ENCODE results near the gene ACOXL. TPM values are rescaled to one million over a fixed set of nuclear protein-coding genes. Genes with fewer than 3 reads are reported as not detected.

ACOXL gene
- total and polyA plus RNA-seq, 9 of the 15 experiments (the other 6 are each of a cell fraction or from before 2014, with no cell fraction given): 0.31 to 0.56 TPM; not detected in 7

- no peaks in the 10 kb centered on the region for H3K4me1 ChIP-seq (replicated peaks in 1 of 2; ENCODE audit: control insufficient read depth in 2 of 2, insufficient read depth in 2 of 2, low read length in 2 of 2)
- ChIA-PET CTCF (ENCODE audit: low intra/inter-chr PET ratio) (no interaction called here), POLR2A (no interaction called here)
- BruUV-seq (replicated peaks): no TSS peak
- no peak overlapping the region for H3K27ac ChIP-seq (ENCODE audit: extremely low read depth, low read depth, low read length)
- in situ Hi-C loops (cut with MboI): no loop called here
- H4K20me1 ChIP-seq (replicated peaks; ENCODE audit: control insufficient read depth, insufficient read depth, low read length): no peaks in the 10 kb centered on the region
- H2AFZ ChIP-seq (ENCODE audit: low read depth, low read length): no peak overlapping the region
- ATAC-seq (no peak), DNase-seq (ENCODE audit: extremely low read depth in 1 of 4, low spot score in 3 of 4) (no peak), FAIRE-seq (no peak)
- no peak overlapping the region for H3K4me2 ChIP-seq (ENCODE audit: insufficient read depth, low read length)
- no peaks in the 10 kb centered on the region for H3K79me2 ChIP-seq (ENCODE audit: control insufficient read depth, insufficient read depth, low read length)
- H3K9me1 ChIP-seq (ENCODE audit: control insufficient read depth, insufficient read depth, low read length): no peaks in the 10 kb centered on the region
- no peaks in the 10 kb centered on the region for H3K9me3 ChIP-seq (replicated peaks; ENCODE audit: control insufficient read depth, insufficient read depth, low read depth, low read length)
- H3K4me3 ChIP-seq: no peak overlapping the region
- TF ChIP-seq ZC3H8 (IDR thresholded peaks at IDR 0.05): no peak
- 6% methylated on average over 2 of the region's 2 CpGs for WGBS (ENCODE audit: insufficient coverage, low coverage, missing lambda C conversion rate)
- H3K9ac ChIP-seq (ENCODE audit: insufficient read depth in 1 of 2, low read depth in 2 of 2, low read length in 2 of 2): no peak overlapping the region
- no peaks in the 10 kb centered on the region for H3K36me3 ChIP-seq (ENCODE audit: control insufficient read depth, insufficient read depth, low read length)
- peaks cover 0 to 9% of the 10 kb centered on the region in 2 experiments; a peak in 2 of 5 replicates for H3K27me3 ChIP-seq (ENCODE audit: control insufficient read depth in 2 of 2, insufficient read depth in 2 of 2, low read length in 2 of 2)
- intact Hi-C loops (cut with micrococcal nuclease): no loop called here
Measured at GRCh38 chr2:110900191-110900590, 167.8 kb downstream of the ACOXL start.

GRCh38 chr2:110903548-110903947 is 171.2 kb downstream of the ACOXL start:
- Histone ChIP-seq H2AFZ (ENCODE audit: low read depth, low read length) (no peak overlapping the region), H3K9me3 (replicated peaks; ENCODE audit: control insufficient read depth, insufficient read depth, low read depth, low read length) (no peaks in the 10 kb centered on the region), H3K79me2 (ENCODE audit: control insufficient read depth, insufficient read depth, low read length) (no peaks in the 10 kb centered on the region), H4K20me1 (replicated peaks; ENCODE audit: control insufficient read depth, insufficient read depth, low read length) (no peaks in the 10 kb centered on the region), H3K27me3 (ENCODE audit: control insufficient read depth in 2 of 2, insufficient read depth in 2 of 2, low read length in 2 of 2) (peaks cover 0 to 19% of the 10 kb centered on the region in 2 experiments; a peak in 4 of 5 replicates), H3K4me2 (ENCODE audit: insufficient read depth, low read length) (no peak overlapping the region), H3K4me3 (no peak overlapping the region), H3K9me1 (ENCODE audit: control insufficient read depth, insufficient read depth, low read length) (no peaks in the 10 kb centered on the region), H3K9ac (ENCODE audit: insufficient read depth in 1 of 2, low read depth in 2 of 2, low read length in 2 of 2) (no peak overlapping the region), H3K27ac (ENCODE audit: extremely low read depth, low read depth, low read length) (no peak overlapping the region), H3K36me3 (ENCODE audit: control insufficient read depth, insufficient read depth, low read length) (no peaks in the 10 kb centered on the region), H3K4me1 (replicated peaks in 1 of 2; ENCODE audit: control insufficient read depth in 2 of 2, insufficient read depth in 2 of 2, low read length in 2 of 2) (no peaks in the 10 kb centered on the region)
- in situ Hi-C loops (cut with MboI): no loop called here
- POLR2A ChIA-PET: no interaction called here
- no TSS peak for BruUV-seq (replicated peaks)
- TF ChIP-seq TAF7 (tag; IDR thresholded peaks at IDR 0.05): no peak
- intact Hi-C loops (cut with micrococcal nuclease): no loop called here
- no peak for DNase-seq (ENCODE audit: extremely low read depth in 1 of 4, low spot score in 3 of 4)
- no peak for ATAC-seq
- 0% methylated on average over 3 of the region's 3 CpGs for WGBS (ENCODE audit: insufficient coverage, low coverage, missing lambda C conversion rate)
- CTCF ChIA-PET (ENCODE audit: low intra/inter-chr PET ratio): no interaction called here
- FAIRE-seq: no peak

Measured in K562 (cell line).